ENCODE results near the gene LDB3.

LDB3 gene

GRCh38 chr10:86685893-86686632 is 17.8 kb downstream of the LDB3 start:
- no peak for DNase-seq (ENCODE audit: low spot score)

- DNase-seq (ENCODE audit: low spot score), result no peak
These were observed 18.7 kb downstream of the LDB3 start for GRCh38 chr10:86686972-86687371.

- no peak for DNase-seq (ENCODE audit: low spot score)
These were observed 19.4 kb downstream of the LDB3 start for GRCh38 chr10:86687750-86688149.

GRCh38 chr10:86688398-86688921 is 20.1 kb downstream of the LDB3 start:
- peak; percentile 78 for DNase-seq (ENCODE audit: low spot score)

GRCh38 chr10:86689146-86689545 is 20.8 kb downstream of the LDB3 start:
- DNase-seq (ENCODE audit: low spot score), result no peak

- DNase-seq (ENCODE audit: low spot score), result no peak
These were observed 21.9 kb downstream of the LDB3 start for GRCh38 chr10:86690231-86690630.

- no peak for DNase-seq (ENCODE audit: low spot score)
These were observed 22.4 kb downstream of the LDB3 start for GRCh38 chr10:86690657-86691084.

- DNase-seq (ENCODE audit: low spot score), result no peak
These were observed 23.2 kb downstream of the LDB3 start for GRCh38 chr10:86691333-86692022.

- DNase-seq (ENCODE audit: low spot score), result no peak
These were observed 23.8 kb downstream of the LDB3 start for GRCh38 chr10:86692023-86692514.

GRCh38 chr10:86692664-86693063 is 24.4 kb downstream of the LDB3 start:
- DNase-seq (ENCODE audit: low spot score), result no peak

GRCh38 chr10:86693275-86693674 is 25.0 kb downstream of the LDB3 start:
- DNase-seq (ENCODE audit: low spot score), result no peak

- DNase-seq (ENCODE audit: low spot score), result peak; percentile 64
These were observed 25.5 kb downstream of the LDB3 start for GRCh38 chr10:86693721-86694369.

GRCh38 chr10:86698207-86698940 is 30.1 kb downstream of the LDB3 start:
- no peak for DNase-seq (ENCODE audit: low spot score)

GRCh38 chr10:86699125-86699524 is 30.8 kb downstream of the LDB3 start:
- no peak for DNase-seq (ENCODE audit: low spot score)

GRCh38 chr10:86699541-86699940 is 31.2 kb downstream of the LDB3 start:
- DNase-seq (ENCODE audit: low spot score), result no peak

- DNase-seq (ENCODE audit: low spot score), result no peak
These were observed 31.9 kb downstream of the LDB3 start for GRCh38 chr10:86699991-86700840.

GRCh38 chr10:86700851-86701617 is 32.7 kb downstream of the LDB3 start:
- no peak for DNase-seq (ENCODE audit: low spot score)

- no peak for DNase-seq (ENCODE audit: low spot score)
These were observed 34.9 kb downstream of the LDB3 start for GRCh38 chr10:86703176-86703575.

GRCh38 chr10:86705139-86705538 is 36.8 kb downstream of the LDB3 start:
- no peak for DNase-seq (ENCODE audit: low spot score)

GRCh38 chr10:86705905-86706304 is 37.6 kb downstream of the LDB3 start:
- DNase-seq (ENCODE audit: low spot score), result no peak
